MM.1S (cell line): ENCODE data around the gene DOK6.

ENCODE experiments used
- CTCF ChIP-seq: fragments of 300-600 bp; sonication (generic); IDR thresholded peaks from 2 replicates; pipeline ENCODE4 v1.5.1; 2016; ENCODE audit warnings: antibody characterized with exemption, low read length, mixed read lengths
- EZH2 ChIP-seq: fragments of 300-600 bp; sonication (generic); optimal IDR thresholded peaks from 2 replicates; pipeline ENCODE3; 2017; ENCODE audit warnings: low read depth, mild to moderate bottlenecking, antibody characterized with exemption, low read length, mixed read lengths
- EZH2phosphoT487 ChIP-seq: fragments of 300-600 bp; sonication (generic); IDR thresholded peaks from 2 replicates; pipeline ENCODE4 v1.6.1; 2018; ENCODE audit warnings: antibody characterized with exemption, low read length

GRCh38 chr18:69495338-69495737 is 94.7 kb downstream of the DOK6 start:
- no peak for TF ChIP-seq CTCF
- TF ChIP-seq EZH2phosphoT487: no peak
- no peak for TF ChIP-seq EZH2
